GM12874 (cell line): Measurements from ENCODE around the gene C10orf105.

Experiments
- CTCF ChIP-seq: IDR thresholded peaks from 2 replicates; pipeline ENCODE4 v1.5.1; 2011; ENCODE audit warnings: low read depth, mild to moderate bottlenecking, control low read depth, low read length, moderate library complexity; ENCODE audit not compliant: insufficient read depth

C10orf105 gene

GRCh38 chr10:71671994-71672946, 47.3 kb downstream of the C10orf105 start:
- TF ChIP-seq CTCF = no peak

GRCh38 chr10:71667387-71667752, 52.2 kb downstream of the C10orf105 start:
- no peak for TF ChIP-seq CTCF

- TF ChIP-seq CTCF = no peak
These were observed 52.8 kb downstream of the C10orf105 start for GRCh38 chr10:71666639-71667386.

GRCh38 chr10:71665456-71665855, 54.1 kb downstream of the C10orf105 start:
- TF ChIP-seq CTCF = no peak

GRCh38 chr10:71664585-71664984, 55.0 kb downstream of the C10orf105 start:
- TF ChIP-seq CTCF = no peak

- no peak for TF ChIP-seq CTCF
These were observed 56.3 kb downstream of the C10orf105 start for GRCh38 chr10:71663311-71663710.

GRCh38 chr10:71661779-71662336, 57.7 kb downstream of the C10orf105 start:
- no peak for TF ChIP-seq CTCF
